H1 (cell line): ENCODE measurements around the gene NDUFB10. TPM values are rescaled to one million over a fixed set of nuclear protein-coding genes. Genes with fewer than 3 reads are reported as not detected.
A peak's percentile ranks its signal among the peaks of the same experiment; 100 is the strongest.
"Not testable (repeated sequence)": the region's sequence is repeated elsewhere in the genome, so short reads cannot be mapped to it uniquely, and the experiment has no call there.

ENCODE experiments used
- CTCF ChIA-PET: fragments of 300-600 bp; sonication (Branson Sonifier 250); formaldehyde crosslinking; loops from one replicate; lab custom pipeline; 2021; ENCODE audit not compliant: partially characterized antibody; lab: Charles Lee
- POLR2A ChIA-PET: fragments of 300-600 bp; sonication (Branson Sonifier 250); formaldehyde crosslinking; loops from one replicate; lab custom pipeline; 2021; ENCODE audit warnings: inconsistent platforms; ENCODE audit not compliant: partially characterized antibody; lab: Charles Lee
- DNase-seq, 2 experiments: peaks; one replicate each; pipeline versions ENCODE4 v3.0.0 to v3.0.0-alpha.2; 2010 to 2022; ENCODE audit warnings: low spot score in 2 of 2, low read depth in 1 of 2, mixed read lengths in 1 of 2
- FAIRE-seq: peaks from 2 replicates; lab custom pipeline; 2011; peaks lifted over from hg19 to GRCh38; lab: Jason Lieb, UNC
- H2AFZ ChIP-seq: 2 replicates; pipeline ENCODE4 v1.8.1; 2012; ENCODE audit warnings: low read length, inconsistent platforms
- H2AK5ac ChIP-seq: 2 replicates; pipeline ENCODE4 v1.6.1; 2013; ENCODE audit warnings: low read depth, low read length
- H2BK120ac ChIP-seq: replicated peaks from 2 replicates; pipeline ENCODE3; 2013; ENCODE audit warnings: low read depth, low read length, inconsistent platforms
- H2BK12ac ChIP-seq: 2 replicates; pipeline ENCODE4 v1.6.1; 2013; ENCODE audit warnings: low read depth, low read length
- H2BK15ac ChIP-seq: 2 replicates; pipeline ENCODE4 v1.6.1; 2013; ENCODE audit warnings: low read length
- H2BK20ac ChIP-seq: 2 replicates; pipeline ENCODE4 v1.6.1; 2013; ENCODE audit warnings: low read length
- H2BK5ac ChIP-seq: 2 replicates; pipeline ENCODE4 v1.6.1; 2013; ENCODE audit warnings: low read depth, low read length
- H3K14ac ChIP-seq: 2 replicates; pipeline ENCODE4 v1.6.1; 2013; ENCODE audit warnings: inconsistent platforms; ENCODE audit not compliant: insufficient read length
- H3K18ac ChIP-seq: 2 replicates; pipeline ENCODE4 v1.6.1; 2013; ENCODE audit warnings: low read length; ENCODE audit errors: extremely low read depth
- H3K23ac ChIP-seq: 2 replicates; pipeline ENCODE4 v1.6.1; 2013; ENCODE audit warnings: inconsistent platforms; ENCODE audit not compliant: insufficient read length
- H3K23me2 ChIP-seq: 2 replicates; pipeline ENCODE4 v1.6.1; 2013; ENCODE audit warnings: low read depth, low read length
- H3K27ac ChIP-seq: 2 replicates; pipeline ENCODE4 v1.6.1; 2011; ENCODE audit warnings: low read depth, low read length, inconsistent platforms
- H3K27me3 ChIP-seq, 4 experiments: replicated peaks in 1 of 4; 1 replicate in 1 of 4; 2 replicates in 3 of 4; pipeline versions ENCODE4 v1.6.1 to v1.8.1; 2011 to 2013; ENCODE audit warnings: low read length in 3 of 4, mild to moderate bottlenecking in 3 of 4, inconsistent platforms in 2 of 4, mixed read lengths in 2 of 4, moderate library complexity in 1 of 4; ENCODE audit not compliant: control insufficient read depth in 3 of 4, insufficient read depth in 3 of 4; ENCODE audit errors: extremely low read depth in 1 of 4
- H3K36me3 ChIP-seq, 4 experiments: 2 replicates each; pipeline versions ENCODE4 v1.6.1 to v1.8.1; 2011 to 2013; ENCODE audit warnings: mild to moderate bottlenecking in 4 of 4, low read length in 3 of 4, moderate library complexity in 2 of 4, control low read depth in 1 of 4, inconsistent platforms in 1 of 4; ENCODE audit not compliant: insufficient read depth in 4 of 4, control insufficient read depth in 2 of 4
- H3K4ac ChIP-seq: replicated peaks from 2 replicates; pipeline ENCODE3; 2013; ENCODE audit warnings: low read length, low read depth, mixed read lengths, inconsistent platforms; ENCODE audit not compliant: insufficient read length
- H3K4me1 ChIP-seq, 4 experiments: replicated peaks in 1 of 4; 1 replicate in 1 of 4; 2 replicates in 3 of 4; pipeline versions ENCODE4 v1.6.1 to v1.8.1; 2011 to 2013; ENCODE audit warnings: low read length in 3 of 4, inconsistent platforms in 2 of 4, mixed read lengths in 1 of 4; ENCODE audit not compliant: insufficient read depth in 4 of 4, control insufficient read depth in 3 of 4
- H3K4me2 ChIP-seq, 2 experiments: 2 replicates each; pipeline versions ENCODE4 v1.6.1 to v1.8.1; 2011 to 2013; ENCODE audit warnings: low read depth in 2 of 2, low read length in 2 of 2, control low read depth in 1 of 2, inconsistent platforms in 1 of 2, mild to moderate bottlenecking in 1 of 2; ENCODE audit not compliant: insufficient read depth in 1 of 2
- H3K4me3 ChIP-seq, 4 experiments: fragments of 200-600, 300-600 bp in 1 of 4; sonication (generic), shearing (Covaris generic), sonication (Bioruptor Twin) in 1 of 4; 2 replicates each; pipeline versions ENCODE4 v1.5.1 to v1.8.1; 2011 to 2016; ENCODE audit warnings: low read length in 4 of 4, low read depth in 3 of 4, control low read depth in 2 of 4, inconsistent platforms in 2 of 4, mild to moderate bottlenecking in 2 of 4, mixed read lengths in 1 of 4, moderate library complexity in 1 of 4; ENCODE audit not compliant: insufficient read depth in 2 of 4; ENCODE audit errors: extremely low read depth in 1 of 4
- H3K56ac ChIP-seq: replicated peaks from 2 replicates; pipeline ENCODE3; 2013; ENCODE audit warnings: low read depth, mild to moderate bottlenecking, mixed read lengths, low read length, inconsistent platforms; ENCODE audit not compliant: insufficient read length
- H3K79me1 ChIP-seq: 2 replicates; pipeline ENCODE4 v1.6.1; 2013; ENCODE audit warnings: low read depth, low read length, control low read depth
- H3K79me2 ChIP-seq, 2 experiments: 2 replicates each; pipeline versions ENCODE4 v1.6.1 to v1.8.1; 2012 to 2013; ENCODE audit warnings: low read length in 2 of 2, mild to moderate bottlenecking in 2 of 2, inconsistent platforms in 1 of 2; ENCODE audit not compliant: insufficient read depth in 2 of 2, control insufficient read depth in 1 of 2
- H3K9ac ChIP-seq, 4 experiments: replicated peaks in 1 of 4; 1 replicate in 1 of 4; 2 replicates in 3 of 4; pipeline versions ENCODE4 v1.6.1 to v1.8.1; 2011 to 2013; ENCODE audit warnings: low read depth in 3 of 4, low read length in 3 of 4, control low read depth in 2 of 4, mild to moderate bottlenecking in 2 of 4, moderate library complexity in 2 of 4, inconsistent platforms in 1 of 4; ENCODE audit errors: extremely low read depth in 1 of 4
- H3K9me3 ChIP-seq, 2 experiments: 2 replicates each; pipeline versions ENCODE4 v1.6.1 to v1.8.1; 2012 to 2013; ENCODE audit warnings: mild to moderate bottlenecking in 2 of 2, moderate library complexity in 2 of 2, control low read depth in 1 of 2, inconsistent platforms in 1 of 2, low read depth in 1 of 2, low read length in 1 of 2, mixed read lengths in 1 of 2; ENCODE audit not compliant: insufficient read depth in 2 of 2
- H4K20me1 ChIP-seq, 2 experiments: replicated peaks in 1 of 2; 2 replicates each; pipeline versions ENCODE3 to v1.8.1; 2011 to 2013; ENCODE audit warnings: inconsistent platforms in 2 of 2, low read length in 2 of 2, mild to moderate bottlenecking in 1 of 2; ENCODE audit not compliant: insufficient read depth in 2 of 2, control insufficient read depth in 1 of 2
- H4K5ac ChIP-seq: 2 replicates; pipeline ENCODE4 v1.6.1; 2013; ENCODE audit warnings: low read length, low read depth, mixed read lengths, inconsistent platforms; ENCODE audit not compliant: insufficient read length
- H4K8ac ChIP-seq: 2 replicates; pipeline ENCODE4 v1.8.0; 2013; ENCODE audit warnings: mild to moderate bottlenecking, moderate library complexity, low read length, inconsistent platforms; ENCODE audit not compliant: insufficient read depth; ENCODE audit errors: extremely low read depth
- H4K91ac ChIP-seq: replicated peaks from 2 replicates; pipeline ENCODE3; 2013; ENCODE audit warnings: low read length, mixed read lengths, inconsistent platforms; ENCODE audit not compliant: insufficient read length
- POLR2A ChIP-seq, 2 experiments: IDR thresholded peaks; 1 replicate in 1 of 2; 2 replicates in 1 of 2; pipeline ENCODE4 v1.6.1; 2011; ENCODE audit warnings: low read depth in 2 of 2, low read length in 2 of 2, mild to moderate bottlenecking in 2 of 2; ENCODE audit errors: control extremely low read depth in 1 of 2
- POLR2AphosphoS5 ChIP-seq: IDR thresholded peaks from 2 replicates; pipeline ENCODE4 v1.6.1; 2011; ENCODE audit warnings: low read depth, low read length
- WGBS, 2 experiments: shearing (Covaris generic) in 1 of 2; methylation state at CpG; one replicate each; pipeline versions ENCODE4 v1.1.6 to v1.1.7; 2013 to 2015; ENCODE audit warnings: low lambda C conversion rate in 2 of 2, mixed read lengths in 2 of 2, inconsistent platforms in 1 of 2, low coverage in 1 of 2, missing lambda C conversion rate in 1 of 2; ENCODE audit not compliant: insufficient replicate concordance in 2 of 2, insufficient coverage in 1 of 2, insufficient read length in 1 of 2; ENCODE audit errors: extremely low coverage in 1 of 2, missing lambda C conversion rate in 1 of 2; 5-methylcytosine and 5-hydroxymethylcytosine counted together
- polyA plus RNA-seq, 7 experiments: library from polyadenylated mRNA; depleted of rRNA in 3 of 7; stranded (reverse) in 5 of 7; unstranded in 2 of 7; fragments of >200 nt in 5 of 7; fragments of 200-250 nt in 2 of 7; gene quantifications; 1 replicate in 5 of 7; 2 replicates in 1 of 7; 4 replicates in 1 of 7; pipeline versions ENCODE4 v1.2.1 to v1.2.3, GENCODE V29; 2011 to 2013; ENCODE audit warnings: missing spikeins in 2 of 7, mixed read lengths in 2 of 7
- total RNA-seq: library from RNA; stranded (reverse); fragmentation: NEBNext Ultra II Directional; extraction: Animal tissue kit (Norgen Biotek cat#: 25700); gene quantifications from 2 replicates; pipeline ENCODE4 v1.2.1, GENCODE V29; 2021

NDUFB10 gene
- total and polyA plus RNA-seq, 2 of the 8 experiments (the other 6 are each of a cell fraction or from before 2014, with no cell fraction given), result 183 to 194 TPM

- Histone ChIP-seq H3K79me1 (peaks cover 11% of the 10 kb centered on the region), H4K20me1 (peaks cover 12 to 17% of the 10 kb centered on the region in 2 experiments), H2BK5ac (peak overlapping the region; percentile 71; the same call in 1 of the 2 replicates), H3K4me2 (peak overlapping the region; percentile 99 to 100; a peak in 3 of 4 replicates), H3K4me3 (peak overlapping the region; percentile 98 to 99 (median 98); a peak in 5 of 8 replicates), H3K9ac (peak overlapping the region in 2 of 4 experiments; percentile 16 to 94; a peak in 2 of 7 replicates), H3K4me1 (peaks cover 0 to 22% (median 5%) of the 10 kb centered on the region in 4 experiments; a peak in 5 of 7 replicates), H3K79me2 (peaks cover 10 to 38% of the 10 kb centered on the region in 2 experiments), H3K23me2 (peaks cover 19% of the 10 kb centered on the region), H3K36me3 (peaks cover 17 to 34% (median 28%) of the 10 kb centered on the region in 4 experiments)
- H2BK15ac ChIP-seq, H3K56ac ChIP-seq, H3K23ac ChIP-seq, H3K27me3 ChIP-seq, H3K18ac ChIP-seq, H3K14ac ChIP-seq, CTCF ChIA-PET, H2AK5ac ChIP-seq, H3K4ac ChIP-seq, FAIRE-seq, H4K91ac ChIP-seq, H2BK20ac ChIP-seq, H3K9me3 ChIP-seq, DNase-seq, H3K27ac ChIP-seq, H2BK120ac ChIP-seq, H4K8ac ChIP-seq, H2AFZ ChIP-seq, H2BK12ac ChIP-seq, H4K5ac ChIP-seq: not testable (repeated sequence)
- POLR2A ChIA-PET, result interaction anchor here (0.6 to 19.8 kb wide), 25 partner anchors 8 to 193 kb away, joined by 3 to 736 read pairs (median 5); partner anchors contain the start of genes EME2, GFER, HAGH and MRPS34
- 87% methylated on average over 35 of the region's 37 CpGs; no CpG with 5 or more reads in 1 of the 2 experiments for WGBS, 2 experiments
- TF ChIP-seq POLR2AphosphoS5 (peak; percentile 83), POLR2A (IDR thresholded peaks at IDR 0.05; ENCODE audit: control extremely low read depth in 1 of 2, low read depth in 2 of 2, low read length in 2 of 2) (peak in 1 of 2 experiments; percentile 49; a peak in 1 of 3 replicates)
Observed at GRCh38 chr16:1962161-1963153, 3.1 kb downstream of the NDUFB10 start.
